Mucosa of rectum (tissue), 2 donors: ENCODE results near the gene C4orf51.
A peak's percentile ranks its signal among the peaks of the same experiment; 100 is the strongest.
"Not testable (repeated sequence)": the region's sequence is repeated elsewhere in the genome, so short reads cannot be mapped to it uniquely, and the experiment has no call there.

Source experiments
- H3K27ac ChIP-seq, 2 donors: one replicate each; pipeline ENCODE4 v1.7.0; 2013; ENCODE audit warnings: inconsistent platforms in 2 of 2, low read depth in 2 of 2, low read length in 2 of 2
- H3K27me3 ChIP-seq, 2 donors: one replicate each; pipeline ENCODE4 v1.7.0; 2013; ENCODE audit warnings: low read length in 2 of 2; ENCODE audit not compliant: control insufficient read depth in 2 of 2, insufficient read depth in 2 of 2
- H3K36me3 ChIP-seq, 2 donors: one replicate each; pipeline ENCODE4 v1.7.0; 2013; ENCODE audit warnings: low read length in 2 of 2; ENCODE audit not compliant: control insufficient read depth in 2 of 2, insufficient read depth in 2 of 2
- H3K4me1 ChIP-seq, 2 donors: one replicate each; pipeline ENCODE4 v1.7.0; 2013; ENCODE audit warnings: low read length in 2 of 2, mild to moderate bottlenecking in 1 of 2; ENCODE audit not compliant: control insufficient read depth in 2 of 2, insufficient read depth in 2 of 2
- H3K4me3 ChIP-seq, 2 donors: one replicate each; pipeline ENCODE4 v1.7.0; 2013; ENCODE audit warnings: low read length in 2 of 2
- H3K9ac ChIP-seq, 2 donors: one replicate each; pipeline ENCODE4 v1.7.0; 2013; ENCODE audit warnings: low read length in 2 of 2, low read depth in 1 of 2, mild to moderate bottlenecking in 1 of 2
- H3K9me3 ChIP-seq, 2 donors: one replicate each; pipeline ENCODE4 v1.7.0; 2013; ENCODE audit warnings: low read length in 2 of 2; ENCODE audit not compliant: control insufficient read depth in 2 of 2
- donor health status: healthy.
- donor health status: Normal muscosa, but diverticular disease.

The C4orf51 gene

DNA sequence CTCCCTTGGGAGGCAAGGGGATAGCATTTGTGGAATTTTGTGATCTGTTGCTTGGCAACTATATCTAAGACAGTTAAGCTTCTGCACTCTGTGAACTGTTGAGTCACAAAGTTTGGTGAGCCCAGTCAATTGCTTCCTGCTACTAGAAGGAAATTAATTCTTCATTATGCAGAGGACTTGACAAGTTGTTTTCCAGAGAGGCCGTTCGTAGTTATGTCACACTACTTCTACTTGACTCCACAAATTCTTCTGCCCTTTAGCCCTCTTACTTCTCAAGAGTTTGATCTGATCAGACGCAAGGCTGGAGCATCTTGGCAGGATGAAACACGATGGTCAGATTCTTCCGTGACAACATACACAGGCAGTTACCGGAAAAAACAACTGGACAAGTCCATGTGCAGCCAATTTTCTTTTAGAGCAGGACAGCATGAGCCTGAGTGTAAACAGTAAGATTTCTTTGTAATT is at the start of gene C4orf51:
C4orf51 (plus strand) TSS at position 156 of the 465 bp plus-strand sequence; CDS start at position 214, 58 bp downstream.
- no peaks in the 10 kb centered on the region for H3K9me3 ChIP-seq
- no peaks in the 10 kb centered on the region for H3K36me3 ChIP-seq
- H3K4me1 ChIP-seq = peaks cover 0 to 6% of the 10 kb centered on the region in 2 donors
- H3K4me3 ChIP-seq = peak within 1 kb of the TSS in 1 of 2 donors; percentile 38
- no peak within 1 kb of the TSS for H3K27ac ChIP-seq
- no peaks in the 10 kb centered on the region for H3K27me3 ChIP-seq
- no peak within 1 kb of the TSS for H3K9ac ChIP-seq

- Histone ChIP-seq H3K9me3 (no peaks in the 10 kb centered on the region), H3K27ac (no peak overlapping the region), H3K4me1 (no peaks in the 10 kb centered on the region), H3K36me3 (peaks cover 0 to 2% of the 10 kb centered on the region in 2 donors), H3K4me3 (no peak overlapping the region), H3K27me3 (no peaks in the 10 kb centered on the region), H3K9ac (no peak overlapping the region)
Measured at GRCh38 chr4:145635117-145635516, 44.8 kb upstream of the C4orf51 start.

DNA sequence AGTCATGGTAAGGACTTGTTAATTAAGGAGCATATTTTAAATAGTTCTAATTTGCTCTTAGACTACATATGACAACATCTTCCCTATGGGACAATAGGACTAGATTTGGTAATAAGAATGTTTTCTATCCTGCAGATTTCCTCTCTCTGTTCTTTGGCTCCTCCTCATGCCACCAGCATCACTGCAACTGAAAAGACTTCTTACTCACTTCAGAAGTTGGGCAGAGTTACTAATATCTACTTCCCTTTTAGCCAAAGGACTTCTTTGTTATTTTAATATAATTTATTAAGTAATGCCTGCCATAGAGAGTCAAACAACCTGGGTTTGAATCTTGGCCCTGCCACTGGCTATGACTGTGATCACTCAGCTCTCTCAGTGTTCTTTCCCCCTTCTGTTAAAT is 44.3 kb upstream of the C4orf51 start:
- H3K36me3 ChIP-seq = peaks cover 0 to 5% of the 10 kb centered on the region in 2 donors
- no peak overlapping the region for H3K4me3 ChIP-seq
- no peak overlapping the region for H3K9ac ChIP-seq
- H3K27me3 ChIP-seq = no peaks in the 10 kb centered on the region
- no peaks in the 10 kb centered on the region for H3K4me1 ChIP-seq
- no peak overlapping the region for H3K27ac ChIP-seq
- no peaks in the 10 kb centered on the region for H3K9me3 ChIP-seq

- H3K9me3 ChIP-seq = no peaks in the 10 kb centered on the region
- H3K36me3 ChIP-seq = peaks cover 5 to 9% of the 10 kb centered on the region in 2 donors
- H3K4me1 ChIP-seq = no peaks in the 10 kb centered on the region
- H3K27me3 ChIP-seq = no peaks in the 10 kb centered on the region
- no peak overlapping the region for H3K9ac ChIP-seq
- no peak overlapping the region for H3K27ac ChIP-seq
- no peak overlapping the region for H3K4me3 ChIP-seq
Measured at GRCh38 chr4:145639186-145639698, 40.7 kb upstream of the C4orf51 start.

GRCh38 chr4:145640236-145640635 is 39.7 kb upstream of the C4orf51 start:
- H3K9me3 ChIP-seq, H3K27ac ChIP-seq, H3K36me3 ChIP-seq: not testable (repeated sequence)

GRCh38 chr4:145643295-145643694 is 36.7 kb upstream of the C4orf51 start:
- H3K4me3 ChIP-seq = no peak overlapping the region
- H3K9ac ChIP-seq = no peak overlapping the region
- no peaks in the 10 kb centered on the region for H3K27me3 ChIP-seq
- no peaks in the 10 kb centered on the region for H3K4me1 ChIP-seq
- H3K36me3 ChIP-seq = peaks cover 8 to 16% of the 10 kb centered on the region in 2 donors
- H3K9me3 ChIP-seq = no peaks in the 10 kb centered on the region
- no peak overlapping the region for H3K27ac ChIP-seq

More at GRCh38 chr4:145640236-145640635, 39.7 kb upstream of the C4orf51 start:
- H3K9ac ChIP-seq, H3K27me3 ChIP-seq, H3K4me3 ChIP-seq, H3K4me1 ChIP-seq: not testable (repeated sequence)

DNA sequence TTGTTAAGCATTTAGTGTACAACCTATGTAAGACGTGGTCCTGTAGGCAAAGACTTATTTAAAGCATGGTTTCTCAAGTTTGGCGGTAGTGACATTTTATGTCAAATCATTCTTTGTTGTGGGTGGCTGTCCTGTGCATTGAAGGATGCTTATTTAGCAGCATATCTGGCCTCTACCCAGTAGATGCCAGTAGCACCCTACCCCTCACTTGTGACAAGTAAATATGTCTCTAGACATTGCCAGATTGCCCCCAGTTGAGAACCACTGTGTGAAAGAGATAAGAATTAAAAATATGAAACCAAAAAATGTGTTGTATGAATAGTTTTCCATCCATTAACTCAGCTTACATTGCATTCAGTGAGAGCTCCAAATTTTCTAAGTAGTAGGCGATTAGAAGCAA is 35.2 kb upstream of the C4orf51 start:
- Histone ChIP-seq H3K27ac (no peak overlapping the region), H3K9ac (no peak overlapping the region), H3K9me3 (no peaks in the 10 kb centered on the region), H3K4me3 (no peak overlapping the region), H3K36me3 (peaks cover 8 to 18% of the 10 kb centered on the region in 2 donors), H3K4me1 (no peaks in the 10 kb centered on the region), H3K27me3 (no peaks in the 10 kb centered on the region)

DNA sequence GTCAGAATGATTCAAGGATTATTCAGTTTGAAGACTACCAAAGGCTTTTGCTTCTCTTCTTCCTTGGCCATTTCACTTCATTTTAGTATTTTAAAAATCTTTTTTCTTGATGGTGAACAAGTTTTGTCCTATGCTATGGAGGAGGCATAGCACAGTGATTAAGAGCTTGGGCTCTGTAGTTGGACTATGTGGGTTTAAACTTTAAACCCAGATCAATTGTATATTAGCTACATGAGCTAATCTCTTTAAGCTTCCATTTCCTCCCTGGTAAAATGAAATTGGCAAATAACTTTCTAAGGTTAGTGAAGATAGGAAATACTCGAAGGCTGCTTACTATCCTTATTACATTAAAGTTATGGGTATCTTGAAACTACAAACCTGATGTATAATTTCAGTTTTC is 23.8 kb upstream of the C4orf51 start:
- Histone ChIP-seq H3K4me3 (no peak overlapping the region), H3K27me3 (no peaks in the 10 kb centered on the region), H3K36me3 (peaks cover 30 to 41% of the 10 kb centered on the region in 2 donors), H3K4me1 (no peaks in the 10 kb centered on the region), H3K27ac (no peak overlapping the region), H3K9ac (no peak overlapping the region), H3K9me3 (peaks cover 0 to 2% of the 10 kb centered on the region in 2 donors)

DNA sequence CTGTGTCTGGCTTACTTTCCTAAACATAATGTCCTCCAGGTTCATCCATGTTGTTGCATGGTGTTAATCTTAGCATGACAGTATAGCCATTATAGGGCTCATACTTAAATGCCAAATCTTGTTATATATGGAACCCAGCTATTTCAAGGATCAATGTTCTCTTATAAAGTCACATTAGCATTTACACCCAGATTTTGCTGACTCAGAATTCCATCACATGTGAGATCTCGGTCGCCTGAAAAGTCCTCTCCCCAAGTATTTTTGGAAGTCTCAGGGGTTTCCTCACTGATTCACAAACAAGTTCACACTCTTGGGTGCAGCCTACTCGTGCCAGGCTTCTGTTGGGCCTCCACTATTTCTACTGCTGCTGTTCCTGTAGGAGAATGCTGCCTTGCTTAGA is 19.9 kb upstream of the C4orf51 start:
- Histone ChIP-seq H3K9ac (no peak overlapping the region), H3K36me3 (peaks cover 15 to 19% of the 10 kb centered on the region in 2 donors), H3K4me1 (no peaks in the 10 kb centered on the region), H3K4me3 (no peak overlapping the region), H3K27me3 (no peaks in the 10 kb centered on the region), H3K27ac (no peak overlapping the region), H3K9me3 (peaks cover 0 to 2% of the 10 kb centered on the region in 2 donors)

GRCh38 chr4:145663194-145663593 is 16.8 kb upstream of the C4orf51 start:
- H3K36me3 ChIP-seq = peaks cover 2 to 5% of the 10 kb centered on the region in 2 donors
- no peaks in the 10 kb centered on the region for H3K9me3 ChIP-seq
- no peak overlapping the region for H3K27ac ChIP-seq
- H3K27me3 ChIP-seq = no peaks in the 10 kb centered on the region
- H3K4me1 ChIP-seq = no peaks in the 10 kb centered on the region
- no peak overlapping the region for H3K4me3 ChIP-seq
- no peak overlapping the region for H3K9ac ChIP-seq
